Smooth muscle cell of the brain vasculature (primary cell): Measurements from ENCODE around the gene SGMS1.
"Not testable (repeated sequence)": the region's sequence is repeated elsewhere in the genome, so short reads cannot be mapped to it uniquely, and the experiment has no call there.

Experiments
- DNase-seq: peaks from one replicate; pipeline ENCODE4 v3.0.0-alpha.2; 2012; ENCODE audit warnings: low read depth, low spot score

Gene SGMS1

DNA sequence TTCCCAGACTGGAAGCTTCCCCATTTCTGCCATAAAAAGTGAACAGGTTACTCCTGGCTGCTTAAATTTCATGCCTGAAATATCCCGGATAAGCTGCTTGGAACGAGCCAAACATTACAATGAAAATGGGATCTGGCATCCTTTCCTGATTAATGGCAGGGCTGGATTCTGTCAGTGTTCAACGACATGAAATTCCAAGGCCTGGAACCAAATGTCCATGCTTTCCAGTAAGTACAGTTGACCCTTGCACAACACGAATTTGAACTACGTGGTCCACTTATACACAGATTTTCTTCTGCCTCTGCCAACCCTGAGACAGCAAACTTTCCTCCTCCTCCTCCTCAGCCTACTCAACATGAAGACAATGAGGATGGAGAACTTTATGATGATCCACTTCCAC, 65.4 kb downstream of the SGMS1 start:
- DNase-seq: no peak

- DNase-seq: no peak
These were observed 66.5 kb downstream of the SGMS1 start for GRCh38 chr10:50557130-50557682.

- DNase-seq: no peak
These were observed 67.3 kb downstream of the SGMS1 start for GRCh38 chr10:50556237-50557120.

- no peak for DNase-seq
These were observed 68.7 kb downstream of the SGMS1 start for GRCh38 chr10:50554995-50555568.

GRCh38 chr10:50554376-50554994, 69.3 kb downstream of the SGMS1 start:
- no peak for DNase-seq

GRCh38 chr10:50552771-50553535, 70.8 kb downstream of the SGMS1 start:
- no peak for DNase-seq

DNA sequence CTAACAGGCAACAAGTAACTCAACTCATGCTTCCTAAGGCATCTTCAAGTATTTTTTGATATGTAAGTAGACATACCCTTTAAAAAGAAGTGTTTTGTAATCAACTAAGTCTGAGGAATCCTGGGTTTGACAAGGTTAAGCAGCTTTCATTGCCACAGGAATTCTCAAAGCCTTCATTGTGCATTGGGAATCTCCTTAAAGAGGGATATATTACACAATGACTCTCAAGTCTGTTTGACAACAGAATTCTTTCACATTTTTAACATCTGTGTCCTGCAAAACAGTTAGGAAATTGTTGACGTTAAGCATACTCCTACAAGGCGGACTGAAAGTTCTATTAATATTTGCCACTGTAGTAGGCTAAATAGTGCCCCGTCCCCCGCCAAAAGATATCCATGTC, 71.4 kb downstream of the SGMS1 start:
- DNase-seq: no peak

GRCh38 chr10:50551894-50552293, 71.9 kb downstream of the SGMS1 start:
- no peak for DNase-seq

- DNase-seq: no peak
These were observed 73.4 kb downstream of the SGMS1 start for GRCh38 chr10:50550291-50550839.

DNA sequence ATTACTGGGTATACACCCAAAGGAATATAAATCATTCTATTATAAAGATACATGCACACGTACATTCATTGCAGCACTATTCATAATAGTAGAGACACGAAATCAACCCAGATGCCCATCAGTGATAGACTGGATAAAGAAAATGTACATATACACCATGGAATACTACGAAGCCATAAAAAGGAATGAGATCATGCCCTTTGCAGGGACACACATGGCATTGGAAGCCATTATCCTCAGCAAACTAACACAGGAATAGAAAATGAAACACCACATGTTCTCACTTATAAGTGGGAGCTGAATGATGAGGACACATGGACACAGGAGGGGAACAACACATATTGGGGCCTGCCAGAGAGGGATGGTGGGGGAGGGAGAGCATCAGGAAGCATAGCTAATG, 74.6 kb downstream of the SGMS1 start:
- not testable (repeated sequence) for DNase-seq

DNA sequence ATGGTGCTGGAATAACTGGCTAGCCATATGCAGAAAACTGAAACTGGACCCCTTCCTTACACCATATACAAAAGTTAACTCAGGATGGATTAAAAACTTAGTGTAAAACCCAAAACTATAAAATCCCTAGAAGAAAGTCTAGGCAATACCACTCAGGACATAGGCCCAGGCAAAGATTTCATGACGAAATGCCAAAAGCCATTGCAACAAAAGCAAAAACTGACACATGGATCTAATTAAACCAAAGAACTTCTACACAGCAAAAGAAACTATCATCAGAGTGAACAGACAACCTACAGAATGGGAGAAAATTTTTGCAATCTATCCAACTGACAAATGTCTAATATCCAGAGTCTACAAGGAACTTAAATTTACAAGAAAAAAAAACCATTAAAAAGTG, 75.3 kb downstream of the SGMS1 start:
- DNase-seq: not testable (repeated sequence)

GRCh38 chr10:50546287-50546686, 77.5 kb downstream of the SGMS1 start:
- not testable (repeated sequence) for DNase-seq

DNA sequence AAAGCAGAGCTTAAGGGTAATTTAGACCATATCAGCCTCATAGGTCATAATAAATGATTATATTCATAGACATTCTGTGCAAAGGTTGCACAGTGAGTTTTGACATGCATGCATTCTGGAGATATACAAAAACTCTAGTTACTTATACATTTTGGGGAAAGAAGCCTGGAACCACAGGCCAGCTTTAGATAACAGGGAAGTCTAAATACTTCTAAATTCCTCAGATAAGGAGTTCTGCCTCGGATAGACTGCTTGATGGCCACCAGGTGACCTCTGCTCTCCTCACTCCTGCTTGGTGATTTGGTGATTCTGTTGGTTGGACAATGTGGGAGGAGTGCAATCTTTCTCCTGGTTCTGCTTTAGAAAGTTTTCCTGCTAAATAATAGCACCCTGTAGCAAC, 77.9 kb downstream of the SGMS1 start:
- DNase-seq: no peak

- DNase-seq: no peak
These were observed 78.8 kb downstream of the SGMS1 start for GRCh38 chr10:50544857-50545429.

DNA sequence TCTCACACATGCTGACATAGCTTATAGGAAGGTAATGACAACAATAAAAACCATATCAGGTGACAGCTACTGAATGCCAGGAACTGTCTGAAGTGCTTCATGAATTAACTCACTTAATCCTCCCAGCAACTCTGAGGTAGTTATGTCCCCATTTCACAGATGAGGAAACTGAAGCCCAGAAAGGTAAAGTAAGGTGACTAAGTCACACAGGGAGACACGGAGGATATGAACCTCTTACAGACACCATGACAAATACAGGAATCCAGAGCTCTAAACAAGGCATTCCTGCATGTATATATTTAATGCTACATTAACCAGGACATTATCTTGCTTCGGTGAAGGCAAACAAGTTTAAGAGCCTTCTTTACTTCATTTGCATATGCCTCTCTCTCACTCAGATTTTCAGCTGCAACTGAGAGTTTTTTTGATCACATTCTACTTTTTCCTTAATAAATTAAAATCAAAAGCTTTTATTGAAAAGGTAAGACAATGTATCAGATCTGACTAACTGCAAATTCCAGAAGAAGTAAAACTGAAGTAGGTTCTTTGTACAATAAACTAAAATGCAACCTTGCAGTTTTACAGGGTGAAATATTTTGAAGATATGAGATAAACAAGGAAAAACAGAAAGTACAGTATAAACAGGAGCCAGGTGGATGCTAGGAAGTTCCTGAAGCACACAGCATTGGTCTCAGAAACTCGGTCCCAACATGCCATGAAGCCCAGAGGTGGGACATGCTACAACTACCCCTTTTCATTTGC, 79.5 kb downstream of the SGMS1 start:
- no peak for DNase-seq

DNA sequence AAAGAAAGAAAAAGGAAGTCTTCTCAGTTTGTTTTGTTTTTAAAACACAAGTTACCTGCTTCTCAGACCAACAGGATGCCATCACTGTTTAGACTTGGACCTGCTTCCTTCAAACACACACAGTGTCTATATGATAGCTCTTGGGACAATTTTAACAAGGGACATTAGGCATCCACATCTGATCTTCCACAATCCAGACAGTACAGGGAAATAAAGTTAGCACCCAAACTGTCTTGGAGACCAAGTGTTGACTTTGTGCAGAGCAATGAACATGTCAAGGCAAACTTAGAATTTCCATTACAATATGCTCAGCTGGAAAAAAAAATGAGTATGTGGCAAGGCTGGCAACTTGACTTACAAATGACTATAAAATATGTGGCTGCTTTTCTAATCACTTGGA, 80.9 kb downstream of the SGMS1 start:
- no peak for DNase-seq

DNA sequence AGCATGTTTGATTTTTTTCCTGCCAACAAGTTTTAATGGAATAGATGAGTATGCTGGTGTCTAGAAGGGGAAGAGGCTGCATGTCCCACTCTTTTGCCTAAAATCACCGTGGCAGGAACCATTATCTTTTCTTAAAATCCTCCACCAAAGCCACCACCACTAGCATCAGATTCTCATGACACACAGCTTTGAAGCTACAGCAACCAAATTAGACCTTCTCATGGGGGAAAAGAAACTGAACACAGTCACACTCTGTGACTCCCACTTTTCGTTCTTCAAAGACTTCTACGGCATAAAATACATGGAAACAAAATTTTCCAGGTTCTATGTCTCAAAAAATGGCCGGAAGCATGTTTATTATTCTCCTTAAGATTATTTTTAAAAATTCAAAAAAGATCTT, 81.8 kb downstream of the SGMS1 start:
- DNase-seq: no peak

DNA sequence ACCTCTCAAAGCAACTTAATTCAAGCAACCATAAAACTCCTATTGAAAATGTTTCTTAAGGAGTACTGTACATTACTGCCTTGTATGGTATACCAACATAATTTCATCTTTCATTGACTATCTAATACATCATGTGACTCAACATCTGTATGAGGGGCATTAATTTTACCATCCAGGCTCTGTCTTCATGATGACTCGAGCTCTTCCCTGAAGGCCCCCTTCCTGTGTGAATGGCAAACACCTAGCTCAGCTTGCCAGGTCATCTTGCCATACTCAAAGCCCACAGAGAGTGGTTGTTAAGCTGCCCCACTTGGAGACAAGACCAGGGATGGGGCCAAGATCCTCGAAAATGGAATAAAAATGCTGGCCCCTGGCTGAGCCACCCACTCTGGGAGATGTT, 82.4 kb downstream of the SGMS1 start:
- DNase-seq: no peak

DNA sequence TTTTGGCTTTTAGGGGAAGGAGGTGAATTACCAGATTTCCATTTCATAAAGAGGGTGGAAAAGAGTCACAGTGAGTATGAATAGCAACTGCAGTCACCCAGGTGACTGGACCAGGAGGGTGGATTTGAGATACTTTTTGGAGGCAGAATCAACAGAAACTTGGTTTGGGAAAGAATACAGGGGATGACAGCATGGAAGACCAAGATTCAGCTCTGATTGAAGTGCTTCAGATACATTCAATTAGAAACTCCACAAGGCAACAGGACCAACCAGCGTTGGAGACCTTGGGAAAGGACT, 83.0 kb downstream of the SGMS1 start:
- no peak for DNase-seq

- DNase-seq: no peak
These were observed 83.5 kb downstream of the SGMS1 start for GRCh38 chr10:50540069-50540825.
